GM10248 (cell line): ENCODE results near the gene PCIF1.
"Not testable (repeated sequence)": the region's sequence is repeated elsewhere in the genome, so short reads cannot be mapped to it uniquely, and the experiment has no call there.

Source experiments
- CTCF ChIA-PET: fragments of 300-600 bp; sonication (Branson Sonifier 250); formaldehyde crosslinking; extraction: SDS; loops from one replicate; lab custom pipeline; 2021; ENCODE audit warnings: antibody characterized with exemption; lab: Yijun Ruan, JAX
- POLR2A ChIA-PET: fragments of 350-650 bp; sonication (Branson Sonifier 250); formaldehyde crosslinking; extraction: SDS; loops from one replicate; lab custom pipeline; 2020; ENCODE audit warnings: antibody characterized with exemption; lab: Yijun Ruan, JAX
- DNase-seq: peaks from one replicate; pipeline ENCODE4 v3.0.0; 2012; ENCODE audit errors: extremely low spot score
- TF ChIP-seq, protein P1 (sequence below): IDR thresholded peaks from 2 replicates; pipeline ENCODE4 v1.5.1; 2012; ENCODE audit warnings: mild to moderate bottlenecking, low read depth; ENCODE audit errors: extremely low read depth, missing control alignments, control extremely low read depth

PCIF1 gene

DNA sequence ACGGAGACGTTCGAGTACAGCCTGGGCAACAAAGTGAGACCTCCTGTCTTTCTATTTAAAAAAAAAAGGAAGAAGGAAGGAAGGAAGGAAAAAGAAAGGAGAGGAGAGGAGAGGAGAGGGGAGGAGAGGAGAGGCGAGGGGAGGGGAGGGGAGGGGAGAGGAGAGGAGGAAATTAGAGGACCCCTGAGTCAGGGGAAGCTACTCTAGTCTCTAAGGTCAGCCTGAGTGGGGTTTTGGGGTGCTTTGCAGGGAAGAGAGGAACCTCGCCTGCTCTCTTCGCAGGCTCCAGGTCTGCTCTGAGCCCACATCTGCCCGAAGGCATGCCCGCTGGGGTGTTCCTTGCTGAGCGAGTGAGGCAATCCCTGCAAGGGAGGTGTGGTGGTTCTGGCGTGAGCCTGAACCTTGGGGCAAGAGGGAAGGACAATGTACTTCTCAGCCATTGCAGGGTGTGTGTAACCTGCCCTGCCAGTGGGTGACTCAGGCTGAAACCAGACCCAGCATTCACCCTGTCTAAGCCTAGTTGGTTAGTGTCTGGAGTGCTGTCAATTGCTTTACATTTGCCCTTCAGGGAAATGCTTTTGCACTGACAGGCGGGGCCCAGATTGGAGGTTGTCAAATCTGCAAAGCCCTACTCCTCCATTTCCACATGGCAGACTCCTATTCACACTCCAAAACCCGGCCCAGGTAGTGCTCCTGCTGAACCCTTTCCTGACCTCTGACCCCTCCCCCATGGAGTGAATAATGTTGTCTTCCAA, 58.9 kb downstream of the PCIF1 start:
- POLR2A ChIA-PET = no interaction called here
- TF ChIP-seq, protein P1, sequence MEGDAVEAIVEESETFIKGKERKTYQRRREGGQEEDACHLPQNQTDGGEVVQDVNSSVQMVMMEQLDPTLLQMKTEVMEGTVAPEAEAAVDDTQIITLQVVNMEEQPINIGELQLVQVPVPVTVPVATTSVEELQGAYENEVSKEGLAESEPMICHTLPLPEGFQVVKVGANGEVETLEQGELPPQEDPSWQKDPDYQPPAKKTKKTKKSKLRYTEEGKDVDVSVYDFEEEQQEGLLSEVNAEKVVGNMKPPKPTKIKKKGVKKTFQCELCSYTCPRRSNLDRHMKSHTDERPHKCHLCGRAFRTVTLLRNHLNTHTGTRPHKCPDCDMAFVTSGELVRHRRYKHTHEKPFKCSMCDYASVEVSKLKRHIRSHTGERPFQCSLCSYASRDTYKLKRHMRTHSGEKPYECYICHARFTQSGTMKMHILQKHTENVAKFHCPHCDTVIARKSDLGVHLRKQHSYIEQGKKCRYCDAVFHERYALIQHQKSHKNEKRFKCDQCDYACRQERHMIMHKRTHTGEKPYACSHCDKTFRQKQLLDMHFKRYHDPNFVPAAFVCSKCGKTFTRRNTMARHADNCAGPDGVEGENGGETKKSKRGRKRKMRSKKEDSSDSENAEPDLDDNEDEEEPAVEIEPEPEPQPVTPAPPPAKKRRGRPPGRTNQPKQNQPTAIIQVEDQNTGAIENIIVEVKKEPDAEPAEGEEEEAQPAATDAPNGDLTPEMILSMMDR = no peak
- DNase-seq = no peak
- CTCF ChIA-PET = interaction anchor here (1.0 to 8.5 kb wide), 3 partner anchors 17 to 29 kb away, joined by 3 to 140 read pairs (median 4); partner anchors contain the start of gene MMP9

DNA sequence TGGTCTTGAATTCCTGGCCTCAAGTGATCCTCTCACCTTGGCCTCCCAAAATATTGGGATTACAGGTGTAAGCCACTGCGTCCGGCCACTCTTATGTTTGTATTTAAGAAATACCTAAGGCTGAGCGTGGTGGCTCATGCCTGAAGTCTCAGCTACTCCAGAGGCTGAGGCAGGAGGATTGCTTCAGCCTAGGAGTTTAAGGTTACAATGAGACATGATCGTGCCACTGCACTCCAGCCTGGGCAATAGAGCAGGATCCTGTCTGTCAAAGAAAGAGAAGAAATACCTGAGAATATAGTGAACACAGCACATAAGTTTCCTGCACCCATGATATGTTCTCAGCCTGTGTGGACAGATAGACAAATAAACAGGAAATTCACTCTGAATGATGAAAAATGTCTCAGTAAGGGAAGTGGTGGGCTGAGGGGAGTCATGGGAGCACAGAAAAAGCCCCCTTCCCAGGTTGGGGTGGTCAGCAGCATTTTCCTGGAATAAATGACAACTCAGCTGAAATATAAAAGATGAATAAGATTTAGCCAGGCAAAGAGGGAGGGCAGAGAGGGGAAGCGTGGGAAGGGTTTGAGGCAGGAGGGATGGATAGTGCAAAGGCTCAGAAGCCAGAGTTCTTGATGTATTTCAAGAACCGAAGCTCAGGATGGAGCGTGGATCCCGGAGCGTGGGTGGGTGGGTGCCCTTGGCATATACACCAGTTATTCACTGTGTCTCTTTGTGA, 60.4 kb downstream of the PCIF1 start:
- no peak for DNase-seq
- POLR2A ChIA-PET = no interaction called here
- TF ChIP-seq, protein P1 = no peak
- CTCF ChIA-PET = interaction anchor here (0.7 to 1.0 kb wide), 2 partner anchors 8 to 20 kb away, joined by 3 to 4 read pairs; no protein-coding TSS in a partner anchor

DNA sequence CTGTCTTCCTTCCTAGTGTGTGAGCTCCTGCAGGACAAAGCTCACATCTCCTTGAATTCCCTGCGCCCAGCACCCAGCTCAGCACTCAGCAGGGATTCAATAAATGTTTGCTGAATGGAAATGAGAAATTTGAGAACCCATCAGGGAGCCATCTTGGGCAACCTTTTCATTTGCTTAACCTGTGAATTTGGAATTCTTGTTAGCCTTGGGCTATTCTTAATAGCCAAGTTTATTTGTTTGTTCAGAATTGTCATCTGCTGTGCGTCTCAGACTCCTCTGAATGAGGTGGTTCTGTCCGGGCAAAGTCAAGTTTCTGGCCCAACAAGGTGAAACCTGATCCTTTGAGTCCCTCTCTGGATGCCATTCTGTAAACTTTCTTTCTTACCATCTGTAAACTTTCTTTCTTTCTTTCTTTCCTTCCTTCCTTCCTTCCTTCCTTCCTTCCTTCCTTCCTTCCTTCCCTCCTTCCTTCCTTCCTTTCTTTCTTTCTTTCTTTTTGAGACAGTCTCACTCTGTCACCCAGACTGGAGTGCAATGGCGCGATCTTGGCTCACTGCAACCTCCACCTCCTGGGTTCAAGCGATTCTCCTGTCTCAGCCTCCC, 61.1 kb downstream of the PCIF1 start:
- POLR2A ChIA-PET, DNase-seq: not testable (repeated sequence)
- CTCF ChIA-PET = interaction anchor here (0.7 kb wide), 1 partner anchor 9 kb away, joined by 4 read pairs; no protein-coding TSS in a partner anchor

DNA sequence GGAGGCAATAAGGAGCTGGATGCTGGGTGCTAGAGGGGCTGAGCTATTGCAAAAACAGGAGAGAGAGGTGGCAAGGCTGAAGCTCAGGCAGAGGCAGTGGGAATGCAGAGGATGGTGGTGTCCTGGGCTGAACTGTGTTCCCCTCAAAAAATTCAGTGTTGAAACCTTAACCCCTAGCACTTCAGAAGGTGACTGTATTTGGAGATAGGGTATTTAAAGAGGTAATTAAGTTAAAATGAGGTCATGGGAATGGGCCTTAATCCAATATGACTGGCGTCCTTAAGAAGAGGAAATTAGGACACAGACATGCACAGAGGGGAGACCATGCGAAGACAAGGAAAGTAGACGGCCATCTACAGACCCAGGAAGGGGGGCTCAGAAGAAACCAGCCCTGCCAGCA, 62.7 kb downstream of the PCIF1 start:
- POLR2A ChIA-PET = no interaction called here

More for the DNA sequence above, 62.7 kb downstream of the PCIF1 start:
- TF ChIP-seq, protein P1 = no peak
- no peak for DNase-seq
- CTCF ChIA-PET = interaction anchor here (1.3 to 5.6 kb wide), 2 partner anchors 10 to 15 kb away, joined by 3 to 53 read pairs; no protein-coding TSS in a partner anchor
